ENCODE results near the gene FLNA.
"Not testable (repeated sequence)": the region's sequence is repeated elsewhere in the genome, so short reads cannot be mapped to it uniquely, and the experiment has no call there.

Gene FLNA

DNA sequence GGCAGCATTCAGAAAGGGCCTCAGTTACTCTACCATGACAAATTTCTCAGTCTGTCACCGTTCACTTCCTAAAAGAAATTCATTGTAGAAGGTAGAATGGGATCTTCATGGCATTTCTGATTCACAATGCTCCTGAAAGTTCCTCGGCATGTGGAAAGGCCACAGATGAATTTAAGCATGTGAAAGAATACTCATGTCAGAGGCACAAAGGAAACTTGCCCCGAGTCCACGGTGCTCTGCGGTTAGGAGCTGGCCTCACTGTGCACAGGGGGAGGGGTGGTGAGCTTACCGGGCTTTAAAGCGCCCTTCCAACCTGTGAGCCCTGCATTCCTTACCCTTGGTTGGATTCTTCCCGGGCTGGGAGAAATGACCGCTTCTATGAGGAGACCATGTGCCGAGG is 69.6 kb downstream of the FLNA start:
- DNase-seq (ENCODE audit: low read depth) = no peak

DNA sequence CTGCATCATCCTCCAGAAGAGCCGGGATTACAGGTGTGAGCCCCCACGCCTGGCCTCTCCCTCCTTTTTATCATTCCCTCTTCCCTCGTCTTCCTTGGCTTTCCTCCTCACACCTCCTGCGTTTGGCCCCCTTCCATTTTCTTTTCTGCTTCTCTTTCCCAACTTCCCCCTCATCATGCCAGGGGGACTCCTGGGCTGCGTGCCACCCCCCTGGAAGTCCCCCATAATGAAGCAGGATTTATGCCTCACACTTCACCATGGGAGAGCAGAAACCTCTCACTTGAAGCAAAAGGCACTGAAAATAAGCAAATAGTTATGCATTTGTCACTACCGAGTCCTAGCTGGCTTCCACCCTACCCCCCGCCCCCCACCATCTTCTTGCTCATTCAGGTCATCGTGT is 71.0 kb downstream of the FLNA start:
- no peak for DNase-seq (ENCODE audit: low read depth)

DNA sequence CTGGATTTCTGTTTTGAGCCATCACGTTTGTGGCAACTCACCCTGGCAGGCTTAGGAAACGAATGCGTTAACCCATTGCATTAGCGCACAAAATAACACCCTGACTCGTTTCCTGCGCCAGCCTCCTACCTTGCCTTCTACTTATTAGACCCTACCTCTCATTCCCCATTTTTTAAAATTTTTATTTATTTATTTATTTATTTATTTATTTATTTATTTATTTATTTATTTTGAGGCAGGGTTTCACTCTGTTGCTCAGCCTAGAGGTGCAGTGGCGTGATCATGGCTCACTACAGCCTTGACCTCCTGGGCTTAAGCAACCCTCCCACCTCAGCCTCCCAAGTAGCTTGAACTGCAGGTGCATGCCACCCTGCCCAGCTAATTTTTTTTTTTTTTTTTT is 71.4 kb downstream of the FLNA start:
- DNase-seq (ENCODE audit: low read depth) = not testable (repeated sequence)

DNA sequence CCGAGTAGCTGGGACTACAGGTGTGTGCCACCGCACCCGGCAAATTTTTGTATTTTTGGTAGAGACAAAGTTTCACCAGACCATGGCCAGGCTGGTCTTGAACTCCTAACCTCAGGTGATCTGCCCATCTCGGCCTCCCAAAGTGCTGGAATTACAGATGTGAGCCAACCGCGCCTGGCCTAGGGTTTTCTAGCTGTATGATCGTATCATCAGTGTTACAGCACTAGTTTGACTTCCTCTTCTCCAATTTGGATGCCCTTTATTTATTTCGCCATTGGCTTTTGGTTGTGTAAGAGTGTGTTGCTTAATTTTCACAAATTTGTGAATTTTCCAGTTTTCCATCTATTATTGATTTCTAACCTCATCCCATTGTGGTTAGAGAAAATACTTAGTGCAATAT is 73.6 kb downstream of the FLNA start:
- DNase-seq (ENCODE audit: low read depth) = no peak

Data from activated T-cell treated with anti-CD3 and anti-CD28 coated beads for 1 hour (primary cell).